Measurements from ENCODE around the gene INTS14.
A peak's percentile ranks its signal among the peaks of the same experiment; 100 is the strongest.

The INTS14 gene

DNA sequence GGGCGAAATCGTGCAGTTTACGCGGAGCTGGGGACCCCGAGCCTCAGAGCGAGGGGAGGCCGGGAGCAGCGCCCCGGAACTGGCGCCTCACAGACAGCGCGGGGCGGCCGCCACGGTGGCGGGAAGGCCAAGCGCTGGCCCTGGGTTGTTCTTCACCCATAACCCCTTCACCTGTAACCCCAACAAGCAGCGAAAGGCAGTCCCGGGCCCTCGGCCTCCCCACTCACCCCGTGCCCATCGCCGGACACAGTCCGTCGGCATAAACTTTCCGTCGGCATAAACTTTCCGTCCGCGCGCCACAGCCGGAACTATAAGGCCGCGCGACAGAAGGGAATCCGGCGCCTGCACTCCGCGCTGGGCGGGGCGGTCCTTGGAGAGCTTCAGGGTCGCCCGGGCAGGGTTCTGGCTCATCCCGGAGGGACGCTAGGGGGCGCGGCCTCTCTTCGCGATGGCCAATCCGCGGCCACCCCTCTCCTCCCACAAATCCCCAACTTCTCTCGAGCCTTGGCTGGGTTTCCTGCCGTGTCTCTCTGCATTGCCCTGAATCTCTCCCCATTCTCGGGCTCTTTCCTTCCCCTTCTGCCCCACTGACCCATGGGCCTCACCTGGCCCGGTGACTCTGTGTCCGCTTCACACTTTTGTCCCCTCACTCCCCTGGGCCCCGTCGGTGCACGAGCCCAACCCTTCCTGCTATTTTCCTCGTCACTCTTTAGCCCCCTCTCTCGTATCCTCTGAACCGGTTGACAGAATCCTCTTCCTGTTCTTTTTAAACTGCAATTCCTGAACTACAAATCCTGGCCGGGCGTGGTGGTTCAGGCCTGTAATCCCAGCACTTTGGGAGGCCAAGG, at the start of gene INTS14:
TSS of gene INTS14 (minus strand) at position 261 of the 848 bp plus-strand sequence. CDS start 3,751 bp downstream, outside the sequence.
- peaks cover 31 to 44% (median 40%) of the 10 kb centered on the region in 10 experiments for H3K4me1 ChIP-seq
- peak within 1 kb of the TSS; percentile 74 to 96 (median 89) for H3K4me2 ChIP-seq
- H3K27ac ChIP-seq = peak within 1 kb of the TSS; percentile 91 to 98 (median 96)
- H3K9ac ChIP-seq = peak within 1 kb of the TSS; percentile 93 to 99 (median 97)
- no peaks in the 10 kb centered on the region for H3K27me3 ChIP-seq
- peak within 1 kb of the TSS; percentile 75 to 95 (median 88) for H3K4me3 ChIP-seq
- TF ChIP-seq Cebpa-rat (IDR thresholded peaks at IDR 0.05) = no peak
- H4K20me1 ChIP-seq = peaks cover 0 to 6% (median 0%) of the 10 kb centered on the region in 11 experiments; a peak in 1 of 22 replicates
- H3K36me3 ChIP-seq = peaks cover 0 to 21% (median 14%) of the 10 kb centered on the region in 11 experiments; a peak in 16 of 22 replicates
- H3K9me3 ChIP-seq (replicated peaks in 1 of 11) = no peaks in the 10 kb centered on the region

DNA sequence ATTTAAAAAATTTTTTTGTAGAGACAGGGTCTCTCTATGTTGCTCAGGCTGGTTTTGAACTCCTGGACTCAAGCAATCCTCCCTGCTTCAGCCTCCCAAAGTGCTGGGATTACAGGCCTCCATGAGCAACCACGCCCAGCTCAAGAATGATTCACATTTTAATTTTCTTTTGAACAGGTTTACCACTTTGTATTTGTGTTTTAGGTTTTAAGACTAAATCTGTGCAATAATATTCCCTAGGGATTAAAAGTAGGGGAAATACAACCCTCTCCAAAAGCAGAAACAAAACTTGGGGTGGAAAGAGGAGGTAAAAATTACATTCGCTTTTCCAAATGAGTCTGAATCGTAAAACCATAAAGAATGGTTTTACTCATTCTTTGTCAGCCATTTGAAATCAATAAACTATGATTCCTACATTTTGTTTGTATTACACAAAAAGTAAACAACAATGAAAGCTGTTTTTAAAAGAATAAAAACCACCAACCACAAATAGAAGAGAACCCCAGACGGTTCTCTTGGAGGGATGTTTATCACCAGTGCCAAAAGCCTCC, 48.6 kb upstream of the INTS14 start:
- Histone ChIP-seq H3K36me3 (peaks cover 15 to 99% (median 45%) of the 10 kb centered on the region in 11 experiments; a peak in 20 of 22 replicates), H3K4me3 (no peak overlapping the region), H4K20me1 (no peaks in the 10 kb centered on the region), H3K27me3 (no peaks in the 10 kb centered on the region), H3K4me2 (peak overlapping the region in 6 of 11 experiments; percentile 22 to 45 (median 26); a peak in 9 of 22 replicates), H3K27ac (no peak overlapping the region; a peak in 1 of 22 replicates), H3K9ac (no peak overlapping the region), H3K9me3 (replicated peaks in 1 of 11) (no peaks in the 10 kb centered on the region), H3K4me1 (peaks cover 0 to 28% (median 19%) of the 10 kb centered on the region in 10 experiments; a peak in 15 of 20 replicates)
- no peak for TF ChIP-seq Cebpa-rat (IDR thresholded peaks at IDR 0.05)

DNA sequence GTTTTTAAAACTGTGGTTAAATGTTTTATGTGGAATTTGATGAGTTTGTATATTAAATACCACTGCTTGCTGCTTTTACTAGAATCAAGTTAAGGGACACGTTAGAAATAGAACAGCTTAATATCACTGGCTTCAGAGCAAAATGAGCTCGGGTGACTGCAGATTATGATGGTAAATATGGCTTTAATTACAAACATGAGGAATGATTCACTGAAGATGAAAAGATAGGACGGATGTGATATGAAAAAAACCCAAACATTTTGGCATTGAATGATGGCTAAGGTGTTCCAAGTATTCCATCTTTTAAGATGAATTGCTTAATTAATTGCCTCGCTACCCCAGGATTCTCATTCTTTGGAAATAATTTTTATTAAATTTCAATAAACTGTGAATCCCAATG, 44.5 kb upstream of the INTS14 start:
- Histone ChIP-seq H3K9me3 (replicated peaks in 1 of 11) (no peaks in the 10 kb centered on the region), H3K27ac (no peak overlapping the region), H3K36me3 (peaks cover 19 to 89% (median 43%) of the 10 kb centered on the region in 11 experiments; a peak in 21 of 22 replicates), H3K4me2 (no peak overlapping the region), H3K4me1 (peaks cover 0 to 15% (median 7%) of the 10 kb centered on the region in 10 experiments; a peak in 12 of 20 replicates), H3K4me3 (no peak overlapping the region), H3K27me3 (no peaks in the 10 kb centered on the region), H4K20me1 (no peaks in the 10 kb centered on the region), H3K9ac (no peak overlapping the region)
- TF ChIP-seq Cebpa-rat (IDR thresholded peaks at IDR 0.05) = no peak

DNA sequence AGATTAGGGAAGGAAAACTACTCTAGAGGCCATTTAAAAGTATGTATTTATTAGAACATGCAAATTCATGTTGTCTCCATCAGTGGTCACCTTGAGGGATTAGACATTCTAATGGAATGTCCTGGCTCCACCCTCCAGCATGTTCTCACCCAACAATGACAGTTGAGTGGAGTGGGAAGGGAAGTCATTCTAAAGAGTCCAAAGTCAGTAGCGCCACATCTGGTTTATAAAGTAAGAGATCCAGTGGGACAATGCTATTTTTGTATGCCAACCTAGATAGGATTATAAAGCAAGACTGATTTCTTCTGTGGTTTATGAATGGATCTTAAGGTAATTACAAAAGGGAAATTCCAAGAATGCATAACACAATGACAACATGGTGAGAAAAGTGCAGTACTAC, 44.1 kb upstream of the INTS14 start:
- H4K20me1 ChIP-seq = no peaks in the 10 kb centered on the region
- H3K27me3 ChIP-seq = no peaks in the 10 kb centered on the region
- H3K4me2 ChIP-seq = no peak overlapping the region
- peaks cover 19 to 84% (median 39%) of the 10 kb centered on the region in 11 experiments; a peak in 21 of 22 replicates for H3K36me3 ChIP-seq
- H3K9ac ChIP-seq = no peak overlapping the region
- H3K9me3 ChIP-seq (replicated peaks in 1 of 11) = no peaks in the 10 kb centered on the region
- H3K4me1 ChIP-seq = peaks cover 0 to 12% (median 6%) of the 10 kb centered on the region in 10 experiments; a peak in 12 of 20 replicates
- no peak overlapping the region for H3K4me3 ChIP-seq
- no peak for TF ChIP-seq Cebpa-rat (IDR thresholded peaks at IDR 0.05)
- no peak overlapping the region for H3K27ac ChIP-seq

DNA sequence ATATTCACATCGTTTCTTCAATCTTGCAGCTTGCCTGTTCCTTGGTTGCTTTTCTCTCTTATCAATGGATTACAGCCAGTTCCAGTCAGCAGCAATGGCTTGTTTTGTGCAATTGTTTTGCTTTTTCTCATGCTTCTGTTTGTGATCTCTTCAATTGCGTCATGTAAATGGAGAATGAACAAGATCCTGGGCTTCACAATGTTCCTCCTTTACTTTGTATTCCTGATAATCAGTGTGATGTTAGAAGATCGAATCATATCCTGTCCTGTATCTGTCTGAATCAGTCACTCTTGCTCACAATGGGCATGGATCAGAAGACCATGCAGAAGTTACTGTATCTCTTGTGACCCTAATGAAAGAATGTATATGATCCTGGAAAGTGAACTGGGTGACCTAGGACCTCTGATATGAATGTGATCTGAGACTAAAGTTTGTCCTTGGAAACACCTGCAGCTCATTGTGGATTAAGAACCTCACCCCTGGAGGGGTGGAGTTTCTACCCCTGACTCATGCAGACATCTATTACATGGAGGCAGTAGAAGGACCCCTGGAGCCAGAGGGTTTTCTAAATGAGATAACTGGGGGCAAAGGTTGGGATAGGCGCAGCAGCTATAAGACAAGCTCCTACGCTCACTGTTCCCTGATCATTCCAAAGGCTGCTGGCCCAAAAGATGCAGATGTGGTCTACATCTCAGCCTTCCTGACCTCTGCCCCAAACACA, 43.0 kb upstream of the INTS14 start:
- 0 out of 20 replicates have a peak, but pooled peaks cover 0 to 1% (median 0%) of the 10 kb centered on the region in 10 experiments for H3K4me1 ChIP-seq
- H3K9ac ChIP-seq = no peak overlapping the region
- no peaks in the 10 kb centered on the region for H3K27me3 ChIP-seq
- no peaks in the 10 kb centered on the region for H3K9me3 ChIP-seq (replicated peaks in 1 of 11)
- H3K4me2 ChIP-seq = no peak overlapping the region
- H3K36me3 ChIP-seq = peaks cover 19 to 74% (median 35%) of the 10 kb centered on the region in 11 experiments; a peak in 21 of 22 replicates
- H4K20me1 ChIP-seq = no peaks in the 10 kb centered on the region
- H3K27ac ChIP-seq = no peak overlapping the region
- H3K4me3 ChIP-seq = no peak overlapping the region
- TF ChIP-seq Cebpa-rat (IDR thresholded peaks at IDR 0.05) = no peak

DNA sequence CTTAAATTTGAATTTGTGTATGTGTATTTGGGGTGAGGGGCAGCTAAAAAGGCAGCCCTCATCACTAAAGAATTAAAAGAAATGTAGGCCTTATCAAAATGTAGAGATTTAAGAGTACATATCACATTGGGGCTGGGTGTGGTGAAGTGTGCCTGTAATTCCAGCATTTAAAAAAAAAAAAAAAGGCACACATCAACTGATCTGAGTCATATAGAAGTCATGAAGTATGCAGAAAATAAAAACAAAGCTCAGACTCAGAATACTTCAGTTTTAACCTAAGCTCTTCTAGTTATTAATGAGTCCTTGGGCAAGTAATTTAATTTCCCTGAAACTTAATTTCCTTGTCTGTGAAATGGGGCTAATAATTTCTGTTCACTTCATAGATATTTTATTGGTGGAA, 42.4 kb upstream of the INTS14 start:
- Histone ChIP-seq H3K9me3 (replicated peaks in 1 of 11) (no peaks in the 10 kb centered on the region), H3K4me1 (no peaks in the 10 kb centered on the region), H3K9ac (no peak overlapping the region), H3K4me3 (no peak overlapping the region), H4K20me1 (no peaks in the 10 kb centered on the region), H3K27ac (no peak overlapping the region), H3K27me3 (no peaks in the 10 kb centered on the region), H3K36me3 (peaks cover 19 to 68% (median 31%) of the 10 kb centered on the region in 11 experiments; a peak in 21 of 22 replicates), H3K4me2 (no peak overlapping the region)
- TF ChIP-seq Cebpa-rat (IDR thresholded peaks at IDR 0.05) = no peak

DNA sequence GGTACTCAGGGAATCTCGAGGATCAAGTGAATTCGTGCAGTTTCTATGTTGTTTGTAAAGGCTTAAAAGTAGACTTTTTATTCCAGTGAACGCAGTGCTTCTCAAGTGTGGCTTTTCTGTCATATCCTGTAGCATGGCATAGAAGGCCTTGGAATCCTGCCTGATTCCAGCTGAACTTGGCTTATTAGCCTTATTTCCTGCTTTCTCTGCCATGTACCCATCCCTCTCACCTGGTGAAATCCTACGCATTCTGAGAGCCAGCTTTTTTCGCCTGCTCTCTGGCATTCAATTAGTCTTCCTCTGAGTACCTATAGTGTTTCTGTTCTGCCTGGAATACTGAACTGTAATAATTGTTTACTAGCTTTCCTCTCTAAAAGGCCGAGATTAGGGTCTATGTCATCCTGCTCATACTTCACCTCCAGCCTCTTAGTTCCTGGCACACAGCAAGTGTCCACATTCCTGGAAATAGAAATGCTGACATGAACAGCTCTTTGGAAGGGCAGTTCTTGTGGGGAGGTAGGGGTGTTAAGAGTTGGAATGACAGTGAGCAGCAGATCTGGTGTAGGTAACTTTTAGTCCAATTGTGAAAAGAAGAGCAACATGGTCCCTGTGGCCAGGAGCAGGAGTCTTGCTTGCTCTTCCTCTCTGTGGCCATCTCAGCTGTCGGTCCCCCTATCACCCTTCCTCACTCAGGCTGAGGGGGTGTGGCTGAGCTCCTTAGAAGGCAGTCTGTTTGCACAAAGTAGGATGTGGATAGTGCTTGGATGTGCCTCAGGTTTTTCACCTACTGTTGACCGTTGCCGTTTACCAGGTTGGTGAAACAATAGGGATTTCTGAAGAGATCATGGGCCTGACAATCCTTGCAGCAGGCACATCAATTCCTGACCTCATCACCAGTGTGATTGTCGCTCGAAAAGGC, 41.2 kb upstream of the INTS14 start:
- no peak for TF ChIP-seq Cebpa-rat (IDR thresholded peaks at IDR 0.05)
- Histone ChIP-seq H3K4me1 (peaks cover 0 to 5% (median 0%) of the 10 kb centered on the region in 10 experiments; a peak in 2 of 20 replicates), H3K4me3 (no peak overlapping the region), H3K36me3 (peaks cover 14 to 56% (median 23%) of the 10 kb centered on the region in 11 experiments; a peak in 20 of 22 replicates), H4K20me1 (no peaks in the 10 kb centered on the region), H3K27ac (no peak overlapping the region), H3K9ac (no peak overlapping the region), H3K27me3 (no peaks in the 10 kb centered on the region), H3K9me3 (replicated peaks in 1 of 11) (no peaks in the 10 kb centered on the region), H3K4me2 (no peak overlapping the region)

DNA sequence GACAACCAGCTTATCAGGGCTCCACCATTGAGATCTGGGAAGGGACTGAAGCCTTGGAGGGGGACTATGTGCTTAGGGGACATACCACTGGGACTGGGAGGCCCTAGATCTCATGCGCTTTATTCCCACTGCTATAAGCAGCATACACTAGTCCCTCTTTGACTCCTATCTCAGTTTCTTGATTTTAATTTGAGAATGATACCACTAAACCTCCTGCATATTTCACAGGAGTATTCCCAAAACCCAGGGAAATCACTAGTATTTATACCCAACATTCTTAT, 40.1 kb upstream of the INTS14 start:
- H3K4me2 ChIP-seq = no peak overlapping the region
- H4K20me1 ChIP-seq = no peaks in the 10 kb centered on the region
- no peak overlapping the region for H3K9ac ChIP-seq
- no peak for TF ChIP-seq Cebpa-rat (IDR thresholded peaks at IDR 0.05)
- no peaks in the 10 kb centered on the region for H3K27me3 ChIP-seq
- no peaks in the 10 kb centered on the region for H3K9me3 ChIP-seq (replicated peaks in 1 of 11)
- H3K4me3 ChIP-seq = no peak overlapping the region
- H3K27ac ChIP-seq = no peak overlapping the region
- H3K36me3 ChIP-seq = peaks cover 13 to 45% (median 18%) of the 10 kb centered on the region in 11 experiments; a peak in 20 of 22 replicates
- H3K4me1 ChIP-seq = peaks cover 0 to 5% (median 0%) of the 10 kb centered on the region in 10 experiments; a peak in 2 of 20 replicates

Data from BLaER1 treated with 17β-estradiol and CSF1 and Interleukin-3, amounts not matched to agents 10 nM and 100 nM (cell line).